ENCODE results near the gene EVC.

Gene EVC

GRCh38 chr4:5693871-5694270, 17.1 kb upstream of the EVC start:
- FAIRE-seq (no peak), DNase-seq (ENCODE audit: insufficient read length) (no peak)
- TF ChIP-seq POLR2AphosphoS5 (IDR thresholded peaks at IDR 0.05; ENCODE audit: low read depth, low read length) (no peak), POLR2A (IDR thresholded peaks at IDR 0.05; ENCODE audit: low read depth, low read length) (no peak), TAF1 (IDR thresholded peaks at IDR 0.05; ENCODE audit: borderline replicate concordance, low read depth, low read length) (no peak)

GRCh38 chr4:5696341-5696740, 14.7 kb upstream of the EVC start:
- DNase-seq (ENCODE audit: insufficient read length): no peak
- TF ChIP-seq TAF1 (IDR thresholded peaks at IDR 0.05; ENCODE audit: borderline replicate concordance, low read depth, low read length) (no peak), POLR2A (IDR thresholded peaks at IDR 0.05; ENCODE audit: low read depth, low read length) (no peak), POLR2AphosphoS5 (IDR thresholded peaks at IDR 0.05; ENCODE audit: low read depth, low read length) (no peak)
- no peak for FAIRE-seq

GRCh38 chr4:5700459-5700858, 10.5 kb upstream of the EVC start:
- DNase-seq (ENCODE audit: insufficient read length): no peak
- no peak for FAIRE-seq
- TF ChIP-seq POLR2AphosphoS5 (IDR thresholded peaks at IDR 0.05; ENCODE audit: low read depth, low read length) (no peak), TAF1 (IDR thresholded peaks at IDR 0.05; ENCODE audit: borderline replicate concordance, low read depth, low read length) (no peak), POLR2A (IDR thresholded peaks at IDR 0.05; ENCODE audit: low read depth, low read length) (no peak)

GRCh38 chr4:5701971-5702370, 9.0 kb upstream of the EVC start:
- DNase-seq (ENCODE audit: insufficient read length) (no peak), FAIRE-seq (no peak)
- no peak for TF ChIP-seq POLR2AphosphoS5 (IDR thresholded peaks at IDR 0.05; ENCODE audit: low read depth, low read length)
- no peak for TF ChIP-seq TAF1 (IDR thresholded peaks at IDR 0.05; ENCODE audit: borderline replicate concordance, low read depth, low read length)
- TF ChIP-seq POLR2A (IDR thresholded peaks at IDR 0.05; ENCODE audit: low read depth, low read length): no peak

GRCh38 chr4:5703831-5704230, 7.2 kb upstream of the EVC start:
- no peak for FAIRE-seq

GRCh38 chr4:5704276-5704675, 6.7 kb upstream of the EVC start:
- DNase-seq (ENCODE audit: insufficient read length): no peak
- no peak for TF ChIP-seq POLR2AphosphoS5 (IDR thresholded peaks at IDR 0.05; ENCODE audit: low read depth, low read length)
- no peak for TF ChIP-seq TAF1 (IDR thresholded peaks at IDR 0.05; ENCODE audit: borderline replicate concordance, low read depth, low read length)
- no peak for TF ChIP-seq POLR2A (IDR thresholded peaks at IDR 0.05; ENCODE audit: low read depth, low read length)
- no peak for FAIRE-seq

More at GRCh38 chr4:5703831-5704230, 7.2 kb upstream of the EVC start:
- TF ChIP-seq POLR2A (IDR thresholded peaks at IDR 0.05; ENCODE audit: low read depth, low read length) (no peak), TAF1 (IDR thresholded peaks at IDR 0.05; ENCODE audit: borderline replicate concordance, low read depth, low read length) (no peak), POLR2AphosphoS5 (IDR thresholded peaks at IDR 0.05; ENCODE audit: low read depth, low read length) (no peak)
- no peak for DNase-seq (ENCODE audit: insufficient read length)

- TF ChIP-seq TAF1 (IDR thresholded peaks at IDR 0.05; ENCODE audit: borderline replicate concordance, low read depth, low read length) (no peak), POLR2AphosphoS5 (IDR thresholded peaks at IDR 0.05; ENCODE audit: low read depth, low read length) (no peak), POLR2A (IDR thresholded peaks at IDR 0.05; ENCODE audit: low read depth, low read length) (no peak)
- DNase-seq (ENCODE audit: insufficient read length) (no peak), FAIRE-seq (peak; percentile 21)
These were observed 5.2 kb upstream of the EVC start for GRCh38 chr4:5705647-5706320.

- no peak for FAIRE-seq
- DNase-seq (ENCODE audit: insufficient read length): no peak
- no peak for TF ChIP-seq TAF1 (IDR thresholded peaks at IDR 0.05; ENCODE audit: borderline replicate concordance, low read depth, low read length)
These were observed 4.3 kb upstream of the EVC start for GRCh38 chr4:5706486-5707290.

GRCh38 chr4:5707366-5707765, 3.6 kb upstream of the EVC start:
- DNase-seq (ENCODE audit: insufficient read length) (no peak), FAIRE-seq (no peak)
- TF ChIP-seq TAF1 (IDR thresholded peaks at IDR 0.05; ENCODE audit: borderline replicate concordance, low read depth, low read length) (no peak), POLR2A (IDR thresholded peaks at IDR 0.05; ENCODE audit: low read depth, low read length) (no peak), POLR2AphosphoS5 (IDR thresholded peaks at IDR 0.05; ENCODE audit: low read depth, low read length) (no peak)

- TF ChIP-seq POLR2AphosphoS5 (IDR thresholded peaks at IDR 0.05; ENCODE audit: low read depth, low read length) (no peak), TAF1 (IDR thresholded peaks at IDR 0.05; ENCODE audit: borderline replicate concordance, low read depth, low read length) (no peak), POLR2A (IDR thresholded peaks at IDR 0.05; ENCODE audit: low read depth, low read length) (no peak)
- DNase-seq (ENCODE audit: insufficient read length) (no peak), FAIRE-seq (no peak)
These were observed 3.1 kb upstream of the EVC start for GRCh38 chr4:5707778-5708448.

GRCh38 chr4:5708449-5709206, 2.4 kb upstream of the EVC start, which contains the start of gene EVC2:
Gene EVC2, minus strand, starts transcription at chr4:5708559. Its CDS starts 46 bp downstream, at chr4:5708513.
- FAIRE-seq: no peak
- DNase-seq (ENCODE audit: insufficient read length): no peak
- no peak for TF ChIP-seq POLR2A (IDR thresholded peaks at IDR 0.05; ENCODE audit: low read depth, low read length)
- no peak for TF ChIP-seq TAF1 (IDR thresholded peaks at IDR 0.05; ENCODE audit: borderline replicate concordance, low read depth, low read length)
- no peak for TF ChIP-seq POLR2AphosphoS5 (IDR thresholded peaks at IDR 0.05; ENCODE audit: low read depth, low read length)
